Hepatic stellate cell (primary cell): ENCODE results near the gene HDAC6.
"Not testable (repeated sequence)": the region's sequence is repeated elsewhere in the genome, so short reads cannot be mapped to it uniquely, and the experiment has no call there.

Experiments
- DNase-seq: peaks from one replicate; pipeline ENCODE4 v3.0.0; 2011; ENCODE audit warnings: low spot score

HDAC6 gene

DNA sequence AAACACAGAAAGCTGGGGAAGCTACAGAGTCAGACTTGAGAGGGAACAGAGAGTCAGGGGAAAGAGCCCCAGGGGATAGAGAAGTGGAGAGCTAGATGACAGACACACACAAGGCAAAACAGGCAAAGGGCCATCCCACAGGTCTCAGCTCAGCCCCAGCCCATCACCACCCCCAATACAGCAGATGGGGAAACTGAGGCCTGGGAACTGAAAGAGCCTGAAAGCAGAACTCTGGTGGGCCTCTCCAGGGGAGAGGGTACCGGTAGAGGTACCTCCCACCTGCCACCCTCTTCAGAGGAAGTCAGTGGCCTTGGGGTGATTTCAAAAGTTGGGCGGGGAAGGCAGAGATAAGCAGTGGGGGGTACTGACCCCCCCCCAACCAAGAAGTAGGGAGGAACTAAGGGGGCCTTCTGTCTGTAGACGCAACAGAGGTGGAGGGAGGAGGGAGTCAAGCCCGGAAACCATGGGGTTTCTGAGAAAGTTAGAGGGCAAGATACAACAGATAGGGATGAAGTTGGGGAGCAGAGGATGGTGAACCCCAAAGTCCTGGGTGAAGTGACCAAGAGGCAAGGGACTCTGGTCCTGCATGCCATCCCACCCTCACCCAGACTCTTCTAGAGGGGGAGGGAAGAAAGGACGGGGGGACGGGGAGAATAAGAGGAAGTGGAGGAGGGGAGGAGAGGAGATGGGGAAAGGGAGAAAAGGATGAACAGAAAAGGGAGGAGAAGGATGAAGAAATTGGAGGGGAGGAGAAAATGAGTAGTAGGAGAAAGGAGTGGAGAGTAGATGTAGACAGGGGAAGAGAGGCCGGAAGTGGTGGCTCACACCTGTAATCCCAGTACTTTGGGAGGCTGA is 12.3 kb upstream of the HDAC6 start:
- DNase-seq = no peak

- DNase-seq = no peak
Observed at GRCh38 chrX:48790477-48790876, 11.4 kb upstream of the HDAC6 start.

DNA sequence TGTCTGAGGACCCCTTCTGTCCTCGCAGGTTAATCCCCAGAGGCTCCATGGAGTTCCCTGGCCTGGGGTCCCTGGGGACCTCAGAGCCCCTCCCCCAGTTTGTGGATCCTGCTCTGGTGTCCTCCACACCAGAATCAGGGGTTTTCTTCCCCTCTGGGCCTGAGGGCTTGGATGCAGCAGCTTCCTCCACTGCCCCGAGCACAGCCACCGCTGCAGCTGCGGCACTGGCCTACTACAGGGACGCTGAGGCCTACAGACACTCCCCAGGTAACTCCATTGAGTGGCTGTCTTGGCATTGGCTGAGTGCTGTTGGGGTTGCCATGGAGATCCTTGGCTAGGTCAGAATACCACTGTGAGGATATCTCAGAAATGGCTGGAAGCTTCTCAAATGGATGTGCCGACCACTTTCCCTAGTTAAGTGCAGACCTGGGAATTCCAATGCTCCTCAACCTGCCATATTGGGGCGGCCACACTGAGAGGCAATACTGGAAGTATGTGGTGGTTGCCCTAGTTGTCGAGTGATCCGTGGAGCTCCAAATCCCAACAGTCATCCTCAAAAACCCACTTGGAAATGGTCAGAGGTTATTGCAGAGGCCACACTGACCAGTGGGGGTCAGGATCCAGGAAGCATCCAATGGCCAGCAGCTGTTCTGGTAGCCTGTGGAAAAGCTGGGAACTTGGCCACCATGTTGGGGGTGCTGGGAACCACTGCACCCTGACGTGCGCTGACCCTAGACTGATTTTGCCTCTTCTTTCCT is 10.6 kb upstream of the HDAC6 start:
- DNase-seq = no peak

- DNase-seq = no peak
Observed at GRCh38 chrX:48792219-48792618, 9.6 kb upstream of the HDAC6 start.

- no peak for DNase-seq
Observed at GRCh38 chrX:48793935-48794334, 7.9 kb upstream of the HDAC6 start.

DNA sequence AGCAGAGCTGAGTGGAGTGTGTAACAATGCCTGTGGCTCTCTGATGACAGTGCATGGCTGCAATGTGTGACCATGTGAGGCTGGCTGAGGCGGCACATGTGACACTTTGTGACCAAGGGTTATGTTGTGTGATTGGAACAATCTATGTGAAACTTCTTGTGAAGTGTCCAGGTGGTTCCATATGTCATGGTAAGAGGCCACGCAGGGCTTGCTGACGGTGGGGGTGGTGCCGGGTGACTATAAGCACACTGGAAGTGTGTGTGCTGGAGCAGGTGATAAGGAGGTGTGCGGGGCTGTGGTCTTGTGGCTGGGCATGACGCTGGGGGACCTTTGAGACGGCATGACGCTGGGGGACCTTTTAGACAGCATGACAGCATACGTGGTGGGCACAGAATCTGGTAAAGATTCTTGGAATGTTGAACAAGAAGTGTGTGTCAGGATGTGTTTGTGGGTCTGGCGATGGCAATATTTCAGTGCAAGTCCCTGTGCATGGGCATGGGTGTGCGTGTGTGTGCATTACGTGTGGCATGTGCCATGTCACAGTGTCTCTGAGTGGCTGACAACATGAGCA is 7.4 kb upstream of the HDAC6 start:
- no peak for DNase-seq

DNA sequence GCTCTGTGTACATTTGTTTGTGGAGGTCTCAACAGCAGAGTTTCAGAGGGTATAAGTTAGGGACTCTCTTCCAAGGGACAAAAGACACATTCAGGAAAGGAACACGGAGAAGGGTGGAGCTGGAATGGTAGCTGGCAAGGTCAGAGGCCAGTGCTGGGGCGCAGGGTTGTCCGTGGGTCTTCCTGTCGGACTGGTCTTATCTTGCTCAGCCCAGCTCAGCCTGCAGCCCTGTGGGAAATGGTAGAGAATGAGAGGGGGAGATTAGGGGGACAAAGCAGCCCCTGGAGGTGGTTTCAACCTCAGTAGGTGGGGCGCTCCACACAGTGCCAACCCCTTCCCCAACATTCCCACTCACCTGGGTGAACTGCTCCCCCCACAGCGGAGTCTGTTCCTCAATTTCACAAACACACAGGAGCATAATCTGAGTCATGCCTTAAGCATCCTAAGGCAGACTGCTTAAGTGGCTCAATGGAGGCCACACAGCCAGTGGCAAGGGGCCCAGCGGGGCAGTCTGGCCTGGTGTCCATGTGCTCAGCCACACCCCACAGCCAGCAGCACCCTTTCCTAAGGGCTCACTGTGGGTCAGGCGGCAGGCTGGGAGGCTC is 6.9 kb upstream of the HDAC6 start:
- DNase-seq = peak; percentile 55

DNA sequence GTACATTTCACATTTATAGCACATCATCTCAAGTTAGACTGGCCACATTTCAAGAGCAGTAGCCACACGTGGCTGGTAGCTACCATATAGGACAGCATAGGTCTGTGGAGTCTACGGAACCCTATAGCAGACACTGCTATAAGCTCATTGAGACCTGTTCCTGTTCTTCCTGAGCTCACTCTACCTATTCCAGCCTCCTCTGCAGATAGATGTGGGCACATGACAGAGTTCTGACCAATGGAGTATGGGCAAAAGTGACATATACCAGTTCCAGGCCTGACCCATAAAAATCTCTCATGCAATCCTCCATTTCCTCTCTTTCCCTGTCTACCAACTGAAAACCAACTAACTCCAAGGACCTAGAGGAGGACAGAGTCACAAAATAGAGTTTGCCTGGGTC is 3.5 kb upstream of the HDAC6 start:
- no peak for DNase-seq

GRCh38 chrX:48800574-48801279 is 1.1 kb upstream of the HDAC6 start:
- no peak for DNase-seq

GRCh38 chrX:48802089-48802904 is 430 bp downstream of the HDAC6 start:
- peak; percentile 75 for DNase-seq

DNA sequence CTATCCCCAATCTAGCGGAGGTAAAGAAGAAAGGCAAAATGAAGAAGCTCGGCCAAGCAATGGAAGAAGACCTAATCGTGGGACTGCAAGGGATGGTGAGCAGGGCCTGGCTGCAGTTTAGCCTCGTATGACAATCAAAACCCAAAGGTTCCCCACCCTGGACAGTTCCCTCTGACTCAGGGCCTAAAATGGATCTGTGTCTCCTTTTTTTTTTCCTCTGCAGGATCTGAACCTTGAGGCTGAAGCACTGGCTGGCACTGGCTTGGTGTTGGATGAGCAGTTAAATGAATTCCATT is 986 bp downstream of the HDAC6 start:
- DNase-seq = no peak

- DNase-seq = no peak
Observed at GRCh38 chrX:48806081-48806480, 4.2 kb downstream of the HDAC6 start.

- DNase-seq = no peak
Observed at GRCh38 chrX:48813644-48814043, 11.8 kb downstream of the HDAC6 start.

GRCh38 chrX:48814722-48815121 is 12.9 kb downstream of the HDAC6 start:
- no peak for DNase-seq

DNA sequence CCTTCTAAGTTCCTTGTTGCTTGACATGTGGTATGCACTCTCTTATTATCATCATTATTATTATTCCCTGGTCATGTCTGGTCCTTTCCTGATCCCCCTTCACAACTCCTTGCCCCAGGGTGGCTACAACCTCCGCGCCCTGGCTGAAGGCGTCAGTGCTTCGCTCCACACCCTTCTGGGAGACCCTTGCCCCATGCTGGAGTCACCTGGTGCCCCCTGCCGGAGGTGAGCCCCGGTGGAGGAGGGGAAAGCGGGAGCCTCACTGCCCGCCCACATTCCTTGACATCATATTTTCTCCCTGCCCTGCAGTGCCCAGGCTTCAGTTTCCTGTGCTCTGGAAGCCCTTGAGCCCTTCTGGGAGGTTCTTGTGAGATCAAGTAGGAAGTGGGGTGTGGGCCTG is 13.4 kb downstream of the HDAC6 start:
- no peak for DNase-seq

GRCh38 chrX:48816014-48816810 is 14.3 kb downstream of the HDAC6 start:
- DNase-seq = no peak

DNA sequence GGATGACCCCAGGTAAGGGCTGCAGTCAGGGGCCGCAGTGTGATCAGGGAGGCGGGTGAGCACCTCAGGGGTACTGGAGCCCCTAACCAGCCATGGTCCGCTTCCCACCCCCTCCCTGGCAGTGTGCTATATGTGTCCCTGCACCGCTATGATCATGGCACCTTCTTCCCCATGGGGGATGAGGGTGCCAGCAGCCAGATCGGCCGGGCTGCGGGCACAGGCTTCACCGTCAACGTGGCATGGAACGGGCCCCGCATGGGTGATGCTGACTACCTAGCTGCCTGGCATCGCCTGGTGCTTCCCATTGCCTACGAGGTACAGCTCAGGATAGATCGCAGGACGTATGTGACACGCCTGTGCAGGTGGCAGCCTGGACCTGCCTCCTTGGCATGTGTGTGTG is 16.2 kb downstream of the HDAC6 start:
- DNase-seq = no peak

DNA sequence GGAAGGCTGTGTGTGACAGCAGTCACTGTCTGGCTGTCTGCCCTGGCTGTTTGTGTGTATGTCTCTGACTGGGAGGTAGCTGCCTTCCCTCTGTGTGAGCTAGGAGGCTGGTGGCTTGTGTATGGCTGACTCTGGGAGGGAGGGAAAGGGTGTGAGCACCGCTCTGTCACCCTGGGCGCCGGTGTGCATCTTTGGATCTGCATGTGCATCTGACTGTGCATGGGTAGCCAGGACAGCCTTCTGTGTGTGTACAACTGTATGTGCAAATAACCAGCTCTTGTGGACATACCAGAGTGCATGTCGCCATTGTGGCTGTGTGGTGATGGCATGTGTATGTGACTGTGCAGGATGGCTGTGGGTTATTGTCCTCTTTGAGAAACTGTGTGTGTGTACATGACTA is 17.0 kb downstream of the HDAC6 start:
- DNase-seq = no peak

DNA sequence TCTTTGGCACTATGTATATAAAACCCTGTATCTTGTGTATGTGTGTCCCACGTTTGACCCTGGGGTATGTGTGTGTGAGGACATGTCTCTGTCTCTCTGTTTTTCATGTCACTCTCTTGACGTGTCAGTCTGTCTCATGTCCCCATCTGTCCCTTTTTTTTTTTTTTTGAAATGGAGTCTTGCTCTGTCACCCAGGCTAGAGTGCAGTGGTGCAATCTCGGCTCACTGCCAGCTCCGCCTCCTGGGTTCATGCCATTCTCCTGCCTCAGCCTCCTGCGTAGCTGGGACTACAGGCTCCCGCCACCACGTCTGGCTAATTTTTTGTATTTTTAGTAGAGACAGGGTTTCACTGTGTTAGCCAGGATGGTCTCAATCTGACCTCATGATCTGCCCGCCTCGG is 17.5 kb downstream of the HDAC6 start:
- DNase-seq = not testable (repeated sequence)

DNA sequence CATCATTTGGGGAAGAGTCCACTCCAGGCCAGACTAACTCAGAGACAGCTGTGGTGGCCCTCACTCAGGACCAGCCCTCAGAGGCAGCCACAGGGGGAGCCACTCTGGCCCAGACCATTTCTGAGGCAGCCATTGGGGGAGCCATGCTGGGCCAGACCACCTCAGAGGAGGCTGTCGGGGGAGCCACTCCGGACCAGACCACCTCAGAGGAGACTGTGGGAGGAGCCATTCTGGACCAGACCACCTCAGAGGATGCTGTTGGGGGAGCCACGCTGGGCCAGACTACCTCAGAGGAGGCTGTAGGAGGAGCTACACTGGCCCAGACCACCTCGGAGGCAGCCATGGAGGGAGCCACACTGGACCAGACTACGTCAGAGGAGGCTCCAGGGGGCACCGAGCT is 21.2 kb downstream of the HDAC6 start:
- DNase-seq = no peak

GRCh38 chrX:48824066-48824465 is 22.2 kb downstream of the HDAC6 start:
- no peak for DNase-seq
